Breast epithelium (tissue), 3 donors: ENCODE results near the gene SH3TC1.

Experiments used
- POLR2A ChIP-seq: fragments of 450-650 bp; IDR thresholded peaks from one replicate; pipeline ENCODE4 v1.6.1; 2016; ENCODE audit warnings: antibody characterized with exemption, mild to moderate bottlenecking, moderate library complexity
- POLR2AphosphoS5 ChIP-seq, 3 donors: sonication (generic); formaldehyde crosslinking; IDR thresholded peaks; one replicate each; pipeline ENCODE4 v1.6.1; 2017; ENCODE audit warnings: antibody characterized with exemption in 3 of 3
- TF ChIP-seq, protein P1 (sequence below), 3 donors: fragments of 450-650 bp; IDR thresholded peaks; one replicate each; pipeline ENCODE4 v1.5.1; 2016 to 2017; ENCODE audit warnings: antibody characterized with exemption in 3 of 3, mild to moderate bottlenecking in 3 of 3, moderate library complexity in 3 of 3

DNA sequence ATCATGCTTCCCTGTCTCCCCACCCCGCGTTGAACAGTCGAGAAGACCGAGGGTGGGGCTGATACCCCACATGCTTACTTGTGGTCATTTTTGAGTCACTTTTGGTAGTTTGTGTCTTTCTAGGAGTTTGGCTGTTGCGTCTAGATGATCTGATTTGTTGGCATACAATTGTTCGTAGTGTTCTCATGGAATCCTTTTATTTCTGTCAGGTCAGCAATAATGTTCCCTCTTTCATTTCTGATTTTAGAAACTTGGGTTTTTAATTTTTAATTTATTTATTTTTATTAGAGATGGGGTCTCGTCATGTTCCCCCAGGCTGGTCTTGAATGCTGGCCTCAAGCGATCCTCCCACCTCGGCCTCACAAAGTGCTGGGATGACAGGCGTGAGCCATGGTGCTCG lies 30.9 kb downstream of the SH3TC1 start:
- TF ChIP-seq, protein P1, sequence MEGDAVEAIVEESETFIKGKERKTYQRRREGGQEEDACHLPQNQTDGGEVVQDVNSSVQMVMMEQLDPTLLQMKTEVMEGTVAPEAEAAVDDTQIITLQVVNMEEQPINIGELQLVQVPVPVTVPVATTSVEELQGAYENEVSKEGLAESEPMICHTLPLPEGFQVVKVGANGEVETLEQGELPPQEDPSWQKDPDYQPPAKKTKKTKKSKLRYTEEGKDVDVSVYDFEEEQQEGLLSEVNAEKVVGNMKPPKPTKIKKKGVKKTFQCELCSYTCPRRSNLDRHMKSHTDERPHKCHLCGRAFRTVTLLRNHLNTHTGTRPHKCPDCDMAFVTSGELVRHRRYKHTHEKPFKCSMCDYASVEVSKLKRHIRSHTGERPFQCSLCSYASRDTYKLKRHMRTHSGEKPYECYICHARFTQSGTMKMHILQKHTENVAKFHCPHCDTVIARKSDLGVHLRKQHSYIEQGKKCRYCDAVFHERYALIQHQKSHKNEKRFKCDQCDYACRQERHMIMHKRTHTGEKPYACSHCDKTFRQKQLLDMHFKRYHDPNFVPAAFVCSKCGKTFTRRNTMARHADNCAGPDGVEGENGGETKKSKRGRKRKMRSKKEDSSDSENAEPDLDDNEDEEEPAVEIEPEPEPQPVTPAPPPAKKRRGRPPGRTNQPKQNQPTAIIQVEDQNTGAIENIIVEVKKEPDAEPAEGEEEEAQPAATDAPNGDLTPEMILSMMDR (IDR thresholded peaks at IDR 0.05): no peak
- TF ChIP-seq POLR2AphosphoS5 (IDR thresholded peaks at IDR 0.05): no peak
- TF ChIP-seq POLR2A: no peak
